HG03460 (cell line): Measurements from ENCODE around the gene DMD.
A peak's percentile ranks its signal among the peaks of the same experiment; 100 is the strongest.
"Not testable (repeated sequence)": the region's sequence is repeated elsewhere in the genome, so short reads cannot be mapped to it uniquely, and the experiment has no call there.

Source experiments
- ATAC-seq: cut with Tn5 transposase; IDR thresholded peaks from one replicate; pipeline ENCODE4 v1.9.1; 2021; ENCODE audit not compliant: unreplicated experiment

The DMD gene

GRCh38 chrX:31633349-31633748 lies 1578.0 kb downstream of the DMD start:
- no peak for ATAC-seq

- ATAC-seq, result no peak
These were observed 1582.2 kb downstream of the DMD start for GRCh38 chrX:31629195-31629594.

- ATAC-seq, result no peak
These were observed 1602.2 kb downstream of the DMD start for GRCh38 chrX:31609130-31609529.

- ATAC-seq, result no peak
These were observed 1602.7 kb downstream of the DMD start for GRCh38 chrX:31608638-31609037.

- no peak for ATAC-seq
These were observed 1604.6 kb downstream of the DMD start for GRCh38 chrX:31606771-31607170.

- peak; percentile 90 for ATAC-seq
These were observed 1606.6 kb downstream of the DMD start for GRCh38 chrX:31604629-31605221.

- ATAC-seq, result no peak
These were observed 1607.8 kb downstream of the DMD start for GRCh38 chrX:31603411-31604120.

GRCh38 chrX:31600823-31601222 lies 1610.5 kb downstream of the DMD start:
- no peak for ATAC-seq

GRCh38 chrX:31593353-31593752 lies 1618.0 kb downstream of the DMD start:
- no peak for ATAC-seq

GRCh38 chrX:31591355-31591754 lies 1620.0 kb downstream of the DMD start:
- ATAC-seq, result no peak

- ATAC-seq, result no peak
These were observed 1620.7 kb downstream of the DMD start for GRCh38 chrX:31590581-31591114.

- no peak for ATAC-seq
These were observed 1621.8 kb downstream of the DMD start for GRCh38 chrX:31589503-31589902.

- ATAC-seq, result no peak
These were observed 1623.0 kb downstream of the DMD start for GRCh38 chrX:31588355-31588754.

- not testable (repeated sequence) for ATAC-seq
These were observed 1627.5 kb downstream of the DMD start for GRCh38 chrX:31583892-31584291.

- no peak for ATAC-seq
These were observed 1630.6 kb downstream of the DMD start for GRCh38 chrX:31580726-31581125.

GRCh38 chrX:31580227-31580626 lies 1631.1 kb downstream of the DMD start:
- no peak for ATAC-seq

GRCh38 chrX:31572360-31572759 lies 1639.0 kb downstream of the DMD start:
- ATAC-seq, result no peak

GRCh38 chrX:31570658-31571057 lies 1640.7 kb downstream of the DMD start:
- no peak for ATAC-seq

GRCh38 chrX:31563792-31564191 lies 1647.6 kb downstream of the DMD start:
- no peak for ATAC-seq

GRCh38 chrX:31555506-31555905 lies 1655.8 kb downstream of the DMD start:
- ATAC-seq, result no peak

- no peak for ATAC-seq
These were observed 1659.4 kb downstream of the DMD start for GRCh38 chrX:31551913-31552312.

- no peak for ATAC-seq
These were observed 1661.2 kb downstream of the DMD start for GRCh38 chrX:31550158-31550557.

- no peak for ATAC-seq
These were observed 1663.5 kb downstream of the DMD start for GRCh38 chrX:31547816-31548215.
